Pericardium fibroblast (primary cell): ENCODE results near the gene DDX10. TPM values are rescaled to one million over a fixed set of nuclear protein-coding genes. Genes with fewer than 3 reads are reported as not detected.

Experiments used
- total RNA-seq: library from RNA; depleted of rRNA; stranded (reverse); fragments of >200 nt; gene quantifications from 2 replicates; pipeline ENCODE4 v1.2.3, GENCODE V29; 2015

Gene DDX10
- 9.0 and 12.7 TPM in 2 replicates for total RNA-seq

GRCh38 chr11:108664730-108665525 lies at the start of gene DDX10:
DDX10 (plus strand) TSS chr11:108665069; CDS start chr11:108665154, 85 bp downstream.

Other genes starting within 250 kb of the DDX10 start
- gene C11orf65, start 197.5 kb upstream of the DDX10 start, total RNA-seq, result 0.09 and 3.6 TPM in 2 replicates
- 27.3 and 34.7 TPM in 2 replicates for gene POGLUT3, start 166.7 kb upstream of the DDX10 start, total RNA-seq
- 0.12 and 0.17 TPM in 2 replicates for gene EXPH5, start 71.3 kb upstream of the DDX10 start, total RNA-seq